Thymus (tissue), 11 donors: ENCODE data around the gene C6orf47. TPM values are rescaled to one million over a fixed set of nuclear protein-coding genes. Genes with fewer than 3 reads are reported as not detected.
A peak's percentile ranks its signal among the peaks of the same experiment; 100 is the strongest.

Experiments used
- DNase-seq, 9 donors: peaks; one replicate each; pipeline ENCODE4 v3.0.0-alpha.2; 2013; ENCODE audit warnings: low spot score in 9 of 9, low read depth in 6 of 9, missing footprints in 1 of 9
- H3K27ac ChIP-seq, 2 donors: one replicate each; pipeline ENCODE4 v1.5.1; 2013; ENCODE audit warnings: control low read depth in 1 of 2, low read depth in 1 of 2, low read length in 1 of 2, mild to moderate bottlenecking in 1 of 2, moderate library complexity in 1 of 2
- H3K27me3 ChIP-seq, 2 donors: one replicate each; pipeline ENCODE4 v1.5.1; 2013; ENCODE audit warnings: low read length in 1 of 2; ENCODE audit not compliant: control insufficient read depth in 2 of 2, insufficient read depth in 1 of 2
- H3K36me3 ChIP-seq, 2 donors: one replicate each; pipeline ENCODE4 v1.5.1; 2013; ENCODE audit warnings: low read length in 1 of 2, mild to moderate bottlenecking in 1 of 2, moderate library complexity in 1 of 2; ENCODE audit not compliant: control insufficient read depth in 2 of 2, insufficient read depth in 2 of 2
- H3K4me1 ChIP-seq, 2 donors: one replicate each; pipeline ENCODE4 v1.5.1; 2013; ENCODE audit warnings: low read length in 2 of 2; ENCODE audit not compliant: control insufficient read depth in 2 of 2, insufficient read depth in 2 of 2
- H3K4me3 ChIP-seq, 2 donors: one replicate each; pipeline ENCODE4 v1.5.1; 2013; ENCODE audit warnings: low read length in 2 of 2, control low read depth in 1 of 2, mild to moderate bottlenecking in 1 of 2
- H3K9me3 ChIP-seq, 2 donors: one replicate each; pipeline ENCODE4 v1.5.1; 2013; ENCODE audit warnings: low read length in 1 of 2, mild to moderate bottlenecking in 1 of 2; ENCODE audit not compliant: control insufficient read depth in 2 of 2, insufficient read depth in 1 of 2
- WGBS: extraction: QIAGEN DNeasy Blood & Tissue Kit; methylation state at CpG from one replicate; pipeline ENCODE4 v1.1.7; 2013; 5-methylcytosine and 5-hydroxymethylcytosine counted together
- polyA plus RNA-seq: library from polyadenylated mRNA; stranded (reverse); fragments of 200-250 nt; gene quantifications from one replicate; pipeline ENCODE4 v1.2.3, GENCODE V29; 2013
- total RNA-seq: library from RNA; stranded (reverse); fragments of 120-200 nt; gene quantifications from one replicate; pipeline ENCODE4 v1.2.4, GENCODE V29; 2013
- donor health status: healthy.

The C6orf47 gene
- total and polyA plus RNA-seq, 2 donors: 16.7 to 19.1 TPM

- WGBS: 96% methylated on average over 10 of the region's 10 CpGs
- Histone ChIP-seq H3K36me3 (peaks cover 61 to 72% of the 10 kb centered on the region in 2 donors), H3K27me3 (no peaks in the 10 kb centered on the region), H3K4me3 (no peak overlapping the region), H3K4me1 (peaks cover 10 to 23% of the 10 kb centered on the region in 2 donors), H3K9me3 (peaks cover 0 to 10% of the 10 kb centered on the region in 2 donors), H3K27ac (no peak overlapping the region)
- no peak for DNase-seq
Observed at GRCh38 chr6:31624070-31624469, 36.5 kb downstream of the C6orf47 start.

- DNase-seq: no peak
- Histone ChIP-seq H3K9me3 (peaks cover 0 to 10% of the 10 kb centered on the region in 2 donors), H3K27ac (no peak overlapping the region), H3K36me3 (peaks cover 47 to 58% of the 10 kb centered on the region in 2 donors), H3K27me3 (no peaks in the 10 kb centered on the region), H3K4me3 (no peak overlapping the region), H3K4me1 (peaks cover 10 to 28% of the 10 kb centered on the region in 2 donors)
- 90% methylated on average over 10 of the region's 10 CpGs for WGBS
Observed at GRCh38 chr6:31622684-31623091, 37.9 kb downstream of the C6orf47 start.

GRCh38 chr6:31621991-31622390, 38.6 kb downstream of the C6orf47 start:
- WGBS: 72% methylated on average over 4 of the region's 4 CpGs
- no peak for DNase-seq
- peak overlapping the region in 1 of 2 donors; percentile 99 for H3K27ac ChIP-seq
- H3K9me3 ChIP-seq: peaks cover 0 to 10% of the 10 kb centered on the region in 2 donors
- H3K4me1 ChIP-seq: peaks cover 10 to 35% of the 10 kb centered on the region in 2 donors
- no peaks in the 10 kb centered on the region for H3K27me3 ChIP-seq
- H3K36me3 ChIP-seq: peaks cover 40 to 51% of the 10 kb centered on the region in 2 donors
- H3K4me3 ChIP-seq: peak overlapping the region; percentile 87 to 100

GRCh38 chr6:31621320-31621939, 39.1 kb downstream of the C6orf47 start:
- peaks cover 35 to 49% of the 10 kb centered on the region in 2 donors for H3K36me3 ChIP-seq
- WGBS: 36% methylated on average over 15 of the region's 15 CpGs
- H3K4me1 ChIP-seq: peaks cover 14 to 40% of the 10 kb centered on the region in 2 donors
- no peaks in the 10 kb centered on the region for H3K27me3 ChIP-seq
- peaks cover 0 to 10% of the 10 kb centered on the region in 2 donors for H3K9me3 ChIP-seq
- H3K27ac ChIP-seq: peak overlapping the region; percentile 96 to 99
- H3K4me3 ChIP-seq: peak overlapping the region; percentile 87 to 100
- DNase-seq: no peak

GRCh38 chr6:31620586-31621319, 39.8 kb downstream of the C6orf47 start, which contains the start of gene PRRC2A:
PRRC2A (plus strand) TSS chr6:31620715; CDS start chr6:31622790, 2,075 bp downstream.
- Histone ChIP-seq H3K9me3 (peaks cover 0 to 10% of the 10 kb centered on the region in 2 donors), H3K36me3 (peaks cover 28 to 42% of the 10 kb centered on the region in 2 donors), H3K4me1 (peaks cover 19 to 44% of the 10 kb centered on the region in 2 donors), H3K27me3 (no peaks in the 10 kb centered on the region), H3K27ac (peak within 1 kb of the TSS; percentile 99 to 100), H3K4me3 (peak within 1 kb of the TSS; percentile 87 to 100)
- WGBS: under 1% methylated on average over 67 of the region's 67 CpGs
- DNase-seq: peak in 3 of 9 donors; percentile 50 to 74 (median 73)

- peak; percentile 91 to 99 (median 97) for DNase-seq
- no peaks in the 10 kb centered on the region for H3K27me3 ChIP-seq
- peak overlapping the region; percentile 99 to 100 for H3K27ac ChIP-seq
- H3K4me1 ChIP-seq: peaks cover 26 to 51% of the 10 kb centered on the region in 2 donors
- under 1% methylated on average over 50 of the region's 50 CpGs for WGBS
- H3K9me3 ChIP-seq: peaks cover 0 to 8% of the 10 kb centered on the region in 2 donors
- peaks cover 20 to 34% of the 10 kb centered on the region in 2 donors for H3K36me3 ChIP-seq
- H3K4me3 ChIP-seq: peak overlapping the region; percentile 87 to 100
Observed at GRCh38 chr6:31619805-31620585, 40.6 kb downstream of the C6orf47 start.

GRCh38 chr6:31617010-31617409, 43.6 kb downstream of the C6orf47 start:
- 94% methylated on average over 2 of the region's 2 CpGs for WGBS

GRCh38 chr6:31615748-31616147, 44.8 kb downstream of the C6orf47 start:
- H3K4me3 ChIP-seq: peak overlapping the region; percentile 45 to 71
- H3K4me1 ChIP-seq: peaks cover 21 to 49% of the 10 kb centered on the region in 2 donors
- H3K27me3 ChIP-seq: no peaks in the 10 kb centered on the region
- H3K9me3 ChIP-seq: peaks cover 0 to 5% of the 10 kb centered on the region in 2 donors
- WGBS: 5% methylated on average over 7 of the region's 7 CpGs
- H3K27ac ChIP-seq: peak overlapping the region; percentile 77 to 85
- H3K36me3 ChIP-seq: peaks cover 0 to 3% of the 10 kb centered on the region in 2 donors
- peak in 7 of 9 donors; percentile 54 to 92 (median 79) for DNase-seq

More at GRCh38 chr6:31617010-31617409, 43.6 kb downstream of the C6orf47 start:
- peak overlapping the region in 1 of 2 donors; percentile 71 for H3K4me3 ChIP-seq
- peak overlapping the region in 1 of 2 donors; percentile 85 for H3K27ac ChIP-seq
- peaks cover 29 to 55% of the 10 kb centered on the region in 2 donors for H3K4me1 ChIP-seq
- peaks cover 0 to 8% of the 10 kb centered on the region in 2 donors for H3K9me3 ChIP-seq
- H3K27me3 ChIP-seq: no peaks in the 10 kb centered on the region
- H3K36me3 ChIP-seq: peaks cover 0 to 6% of the 10 kb centered on the region in 2 donors
- peak in 1 of 9 donors; percentile 32 for DNase-seq
